ENCODE measurements around the gene USH2A. TPM values are rescaled to one million over a fixed set of nuclear protein-coding genes. Genes with fewer than 3 reads are reported as not detected.

Gene USH2A
- total RNA-seq, 1 experiment from 2014 or later = not detected

DNA sequence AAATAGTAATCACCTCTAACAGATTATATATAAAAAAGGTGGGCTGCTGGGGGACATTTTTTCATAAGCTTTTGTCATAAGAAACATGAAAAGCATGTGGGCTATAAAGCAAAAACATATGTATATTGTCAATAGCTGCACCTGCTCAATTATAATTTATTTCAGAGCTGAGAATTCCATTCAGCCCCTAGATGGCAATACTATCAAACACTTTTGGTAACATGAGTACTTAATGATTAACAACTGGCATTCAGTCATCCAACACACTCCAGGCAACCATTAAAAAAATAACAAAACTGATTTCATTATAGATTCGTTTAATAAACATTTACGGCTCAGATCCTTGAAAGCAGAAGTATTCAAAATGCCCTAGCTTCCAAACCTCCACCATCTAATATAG, 741.0 kb downstream of the USH2A start:
- TF ChIP-seq RAD21 (IDR thresholded peaks at IDR 0.05; ENCODE audit: low read depth) = peak; percentile 45
- TF ChIP-seq JUND (IDR thresholded peaks at IDR 0.05) = no peak
- TF ChIP-seq, protein P1, sequence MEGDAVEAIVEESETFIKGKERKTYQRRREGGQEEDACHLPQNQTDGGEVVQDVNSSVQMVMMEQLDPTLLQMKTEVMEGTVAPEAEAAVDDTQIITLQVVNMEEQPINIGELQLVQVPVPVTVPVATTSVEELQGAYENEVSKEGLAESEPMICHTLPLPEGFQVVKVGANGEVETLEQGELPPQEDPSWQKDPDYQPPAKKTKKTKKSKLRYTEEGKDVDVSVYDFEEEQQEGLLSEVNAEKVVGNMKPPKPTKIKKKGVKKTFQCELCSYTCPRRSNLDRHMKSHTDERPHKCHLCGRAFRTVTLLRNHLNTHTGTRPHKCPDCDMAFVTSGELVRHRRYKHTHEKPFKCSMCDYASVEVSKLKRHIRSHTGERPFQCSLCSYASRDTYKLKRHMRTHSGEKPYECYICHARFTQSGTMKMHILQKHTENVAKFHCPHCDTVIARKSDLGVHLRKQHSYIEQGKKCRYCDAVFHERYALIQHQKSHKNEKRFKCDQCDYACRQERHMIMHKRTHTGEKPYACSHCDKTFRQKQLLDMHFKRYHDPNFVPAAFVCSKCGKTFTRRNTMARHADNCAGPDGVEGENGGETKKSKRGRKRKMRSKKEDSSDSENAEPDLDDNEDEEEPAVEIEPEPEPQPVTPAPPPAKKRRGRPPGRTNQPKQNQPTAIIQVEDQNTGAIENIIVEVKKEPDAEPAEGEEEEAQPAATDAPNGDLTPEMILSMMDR (IDR thresholded peaks at IDR 0.05 in 2 of 3, conservative IDR thresholded peaks at IDR 0.05 in 1 of 3; ENCODE audit: borderline replicate concordance in 1 of 3, insufficient read depth in 1 of 3, low read depth in 2 of 3, low read length in 2 of 3) = peak in 1 of 3 experiments; percentile 33; a peak in 3 of 6 replicates
- no peak for TF ChIP-seq SIN3A (IDR thresholded peaks at IDR 0.05; ENCODE audit: low read depth)

DNA sequence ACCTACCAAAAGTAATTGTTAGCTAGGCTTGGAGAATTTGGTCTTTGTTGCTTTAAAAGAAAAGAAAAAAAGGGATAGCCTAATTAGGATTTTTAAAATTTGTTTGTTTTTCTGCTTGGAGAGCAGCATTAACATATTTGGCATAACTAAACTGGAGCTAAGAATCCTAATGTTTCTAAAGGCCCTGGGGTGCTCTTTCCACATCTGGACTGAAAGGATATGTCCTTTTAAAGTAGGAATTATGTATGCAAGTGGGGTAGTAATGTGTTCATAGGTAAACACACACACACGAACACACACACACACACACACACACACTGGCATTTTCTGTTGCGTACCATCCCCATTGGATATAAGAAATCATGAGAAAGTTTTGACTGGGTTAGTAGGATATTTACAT, 742.2 kb downstream of the USH2A start:
- H3K79me2 ChIP-seq (ENCODE audit: insufficient read depth, low read length) = no peaks in the 10 kb centered on the region
- no peaks in the 10 kb centered on the region for H3K4me1 ChIP-seq (ENCODE audit: control insufficient read depth in 1 of 2, insufficient read depth in 2 of 2, low read length in 2 of 2)
- H4K20me1 ChIP-seq (ENCODE audit: insufficient read depth) = no peaks in the 10 kb centered on the region
- DNase-seq (ENCODE audit: low read depth, low spot score) (no peak), ATAC-seq (no peak)
- H2AFZ ChIP-seq (ENCODE audit: low read depth, low read length, poor library complexity, severe bottlenecking) = no peak overlapping the region
- no peak overlapping the region for H3K4me2 ChIP-seq (ENCODE audit: low read length)
- intact Hi-C loops (cut with micrococcal nuclease) = no loop called here
- POLR2A ChIA-PET = no interaction called here
- no peaks in the 10 kb centered on the region for H3K36me3 ChIP-seq (ENCODE audit: control insufficient read depth in 1 of 2, insufficient read depth in 2 of 2, low read length in 2 of 2)
- BruUV-seq (replicated peaks) = no TSS peak
- TF ChIP-seq ZFX (IDR thresholded peaks at IDR 0.05) (no peak), EZH2phosphoT487 (IDR thresholded peaks at IDR 0.05; ENCODE audit: borderline replicate concordance) (no peak), RAD21 (IDR thresholded peaks at IDR 0.05; ENCODE audit: low read depth) (no peak), CEBPB (IDR thresholded peaks at IDR 0.05; ENCODE audit: low read depth) (no peak), SP1 (IDR thresholded peaks at IDR 0.05; ENCODE audit: low read depth) (no peak), ELF1 (IDR thresholded peaks at IDR 0.05; ENCODE audit: borderline replicate concordance, low read depth) (no peak), TCF7L2 (IDR thresholded peaks at IDR 0.05; ENCODE audit: borderline replicate concordance, extremely low read depth, insufficient read depth, insufficient read length) (no peak), ATF3 (IDR thresholded peaks at IDR 0.05) (no peak), SRF (IDR thresholded peaks at IDR 0.05; ENCODE audit: low read depth) (no peak)
- TF ChIP-seq, protein P1 (IDR thresholded peaks at IDR 0.05 in 2 of 3, conservative IDR thresholded peaks at IDR 0.05 in 1 of 3; ENCODE audit: borderline replicate concordance in 1 of 3, insufficient read depth in 1 of 3, low read depth in 2 of 3, low read length in 2 of 3) = no peak
- TF ChIP-seq, protein P2, sequence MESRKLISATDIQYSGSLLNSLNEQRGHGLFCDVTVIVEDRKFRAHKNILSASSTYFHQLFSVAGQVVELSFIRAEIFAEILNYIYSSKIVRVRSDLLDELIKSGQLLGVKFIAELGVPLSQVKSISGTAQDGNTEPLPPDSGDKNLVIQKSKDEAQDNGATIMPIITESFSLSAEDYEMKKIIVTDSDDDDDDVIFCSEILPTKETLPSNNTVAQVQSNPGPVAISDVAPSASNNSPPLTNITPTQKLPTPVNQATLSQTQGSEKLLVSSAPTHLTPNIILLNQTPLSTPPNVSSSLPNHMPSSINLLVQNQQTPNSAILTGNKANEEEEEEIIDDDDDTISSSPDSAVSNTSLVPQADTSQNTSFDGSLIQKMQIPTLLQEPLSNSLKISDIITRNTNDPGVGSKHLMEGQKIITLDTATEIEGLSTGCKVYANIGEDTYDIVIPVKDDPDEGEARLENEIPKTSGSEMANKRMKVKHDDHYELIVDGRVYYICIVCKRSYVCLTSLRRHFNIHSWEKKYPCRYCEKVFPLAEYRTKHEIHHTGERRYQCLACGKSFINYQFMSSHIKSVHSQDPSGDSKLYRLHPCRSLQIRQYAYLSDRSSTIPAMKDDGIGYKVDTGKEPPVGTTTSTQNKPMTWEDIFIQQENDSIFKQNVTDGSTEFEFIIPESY (IDR thresholded peaks at IDR 0.05; ENCODE audit: extremely low read depth, insufficient replicate concordance, low read length) = no peak
- no peaks in the 10 kb centered on the region for H3K9me2 ChIP-seq (ENCODE audit: insufficient read depth)
- CTCF ChIA-PET = no interaction called here
- no peaks in the 10 kb centered on the region for H3K9me3 ChIP-seq (ENCODE audit: control insufficient read depth in 1 of 2, insufficient read depth in 1 of 2, low read depth in 1 of 2, low read length in 2 of 2)
- RAD21 ChIA-PET (ENCODE audit: low non-redundant PET in 1 of 2, low total read pairs in 2 of 2, uncharacterized antibody in 2 of 2, unreplicated experiment in 2 of 2) = no interaction called here
- no peak overlapping the region for H3K27ac ChIP-seq (ENCODE audit: low read depth, low read length)
- no peak overlapping the region for H3K4me3 ChIP-seq (replicated peaks in 1 of 2; ENCODE audit: low read depth in 1 of 2, low read length in 2 of 2)
- peaks cover 8% of the 10 kb centered on the region; the same call in 1 of the 2 replicates for H3K27me3 ChIP-seq (ENCODE audit: insufficient read depth, low read length)
- no peak overlapping the region for H3K9ac ChIP-seq (ENCODE audit: low read length)

More for the DNA sequence above, 741.0 kb downstream of the USH2A start:
- POLR2A ChIA-PET = no interaction called here
- ATAC-seq (no peak; the same call in 1 of the 2 replicates), DNase-seq (ENCODE audit: low read depth, low spot score) (no peak)
- no peaks in the 10 kb centered on the region for H3K36me3 ChIP-seq (ENCODE audit: control insufficient read depth in 1 of 2, insufficient read depth in 2 of 2, low read length in 2 of 2)
- intact Hi-C loops (cut with micrococcal nuclease) = no loop called here
- BruUV-seq (replicated peaks) = no TSS peak
- no peak overlapping the region for H3K4me2 ChIP-seq (ENCODE audit: low read length)
- H3K4me3 ChIP-seq (replicated peaks in 1 of 2; ENCODE audit: low read depth in 1 of 2, low read length in 2 of 2) = no peak overlapping the region
- no peak overlapping the region for H2AFZ ChIP-seq (ENCODE audit: low read depth, low read length, poor library complexity, severe bottlenecking)
- no peaks in the 10 kb centered on the region for H3K4me1 ChIP-seq (ENCODE audit: control insufficient read depth in 1 of 2, insufficient read depth in 2 of 2, low read length in 2 of 2)
- RAD21 ChIA-PET (ENCODE audit: low non-redundant PET in 1 of 2, low total read pairs in 2 of 2, uncharacterized antibody in 2 of 2, unreplicated experiment in 2 of 2) = interaction anchor here in 1 of 2 experiments (1.2 kb wide), 1 partner anchor 28 kb away, joined by 4 read pairs; no protein-coding TSS in a partner anchor
- no peak overlapping the region for H3K27ac ChIP-seq (ENCODE audit: low read depth, low read length)
- CTCF ChIA-PET = interaction anchor here (1.2 kb wide), 2 partner anchors 10 to 539 kb away, joined by 5 to 6 read pairs; no protein-coding TSS in a partner anchor
- no peaks in the 10 kb centered on the region for H3K9me2 ChIP-seq (ENCODE audit: insufficient read depth)
- no peaks in the 10 kb centered on the region for H3K79me2 ChIP-seq (ENCODE audit: insufficient read depth, low read length)
- H3K9me3 ChIP-seq (ENCODE audit: control insufficient read depth in 1 of 2, insufficient read depth in 1 of 2, low read depth in 1 of 2, low read length in 2 of 2) = no peaks in the 10 kb centered on the region
- H3K27me3 ChIP-seq (ENCODE audit: insufficient read depth, low read length) = peaks cover 8% of the 10 kb centered on the region; the same call in 1 of the 2 replicates
- H3K9ac ChIP-seq (ENCODE audit: low read length) = no peak overlapping the region
- H4K20me1 ChIP-seq (ENCODE audit: insufficient read depth) = no peaks in the 10 kb centered on the region

Data from HCT116 (cell line).